ENCODE measurements around the gene WSB1.

WSB1 gene

GRCh38 chr17:27341041-27341471, 47.1 kb downstream of the WSB1 start:
- no peak for TF ChIP-seq CTCF (conservative IDR thresholded peaks at IDR 0.05)
- H3K27ac ChIP-seq = no peak overlapping the region

GRCh38 chr17:27342059-27342458, 48.1 kb downstream of the WSB1 start:
- no peak for TF ChIP-seq CTCF (conservative IDR thresholded peaks at IDR 0.05)
- H3K27ac ChIP-seq = no peak overlapping the region

GRCh38 chr17:27343294-27343693, 49.4 kb downstream of the WSB1 start:
- no peak for TF ChIP-seq CTCF (conservative IDR thresholded peaks at IDR 0.05)

GRCh38 chr17:27343977-27344607, 50.2 kb downstream of the WSB1 start:
- TF ChIP-seq CTCF (conservative IDR thresholded peaks at IDR 0.05) = no peak
- H3K27ac ChIP-seq = no peak overlapping the region

More at GRCh38 chr17:27343294-27343693, 49.4 kb downstream of the WSB1 start:
- H3K27ac ChIP-seq = no peak overlapping the region

GRCh38 chr17:27345141-27345904, 51.4 kb downstream of the WSB1 start:
- no peak overlapping the region for H3K27ac ChIP-seq

GRCh38 chr17:27346228-27346899, 52.5 kb downstream of the WSB1 start:
- H3K27ac ChIP-seq = no peak overlapping the region
- TF ChIP-seq CTCF (conservative IDR thresholded peaks at IDR 0.05) = no peak

More at GRCh38 chr17:27345141-27345904, 51.4 kb downstream of the WSB1 start:
- TF ChIP-seq CTCF (conservative IDR thresholded peaks at IDR 0.05) = no peak

GRCh38 chr17:27348196-27348595, 54.3 kb downstream of the WSB1 start:
- no peak for TF ChIP-seq CTCF (conservative IDR thresholded peaks at IDR 0.05)
- H3K27ac ChIP-seq = no peak overlapping the region
